ENCODE results near the gene PKIG.

DNA sequence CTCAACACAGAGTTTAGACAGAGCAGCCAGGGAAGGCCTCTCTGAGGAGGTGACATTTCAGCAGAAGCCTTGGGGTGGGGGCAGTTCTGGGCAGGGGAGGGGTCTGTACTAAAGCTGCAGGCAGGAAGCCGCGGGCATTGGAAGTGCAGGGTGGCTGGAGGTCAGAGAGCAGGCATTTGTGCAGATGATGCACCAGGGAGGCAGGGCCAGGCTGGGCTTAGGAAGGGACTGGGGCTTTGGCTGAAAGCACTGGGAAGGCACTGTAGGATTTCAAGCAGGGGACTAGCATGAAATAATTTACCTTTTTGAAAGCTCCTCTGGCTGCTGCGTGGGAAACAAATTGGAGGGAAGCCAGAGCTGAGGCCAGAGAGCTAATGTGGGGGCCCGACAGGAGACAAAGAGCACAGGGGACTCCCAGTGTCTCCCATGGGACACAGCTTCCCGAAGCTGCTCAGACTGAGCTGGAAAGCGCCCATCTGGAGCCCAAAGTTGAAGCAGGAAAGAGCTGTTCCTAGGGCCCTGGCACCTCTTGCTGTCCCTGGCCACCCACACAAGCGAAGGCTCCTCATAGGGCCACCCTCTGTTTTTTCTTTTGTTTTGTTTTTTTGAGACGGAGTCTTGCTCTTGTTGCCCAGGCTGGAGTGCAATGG, 49.8 kb downstream of the PKIG start:
- no peak for TF ChIP-seq SIX5 (IDR thresholded peaks at IDR 0.05; ENCODE audit: borderline replicate concordance in 1 of 2, insufficient read depth in 1 of 2, low read depth in 1 of 2, low read length in 2 of 2)
- TF ChIP-seq SIN3A (IDR thresholded peaks at IDR 0.05; ENCODE audit: borderline replicate concordance in 2 of 2, control insufficient read depth in 1 of 2, low read depth in 2 of 2, low read length in 2 of 2), result no peak
- no peak for TF ChIP-seq ATF7 (IDR thresholded peaks at IDR 0.05)
- no peak for TF ChIP-seq BRCA1 (IDR thresholded peaks at IDR 0.05)
- no peak for TF ChIP-seq BRCA1 (CRISPR knock-in tag; IDR thresholded peaks at IDR 0.05)
- no peak for TF ChIP-seq CTCF (IDR thresholded peaks at IDR 0.05 in 2 of 3, conservative IDR thresholded peaks at IDR 0.05 in 1 of 3; ENCODE audit: insufficient read depth in 2 of 3, low read depth in 1 of 3, low read length in 3 of 3)
- no peak for TF ChIP-seq ZNF384 (IDR thresholded peaks at IDR 0.05; ENCODE audit: low read depth, low read length)
- TF ChIP-seq ELF4 (CRISPR knock-in tag; IDR thresholded peaks at IDR 0.05), result no peak
- TF ChIP-seq, protein P1, sequence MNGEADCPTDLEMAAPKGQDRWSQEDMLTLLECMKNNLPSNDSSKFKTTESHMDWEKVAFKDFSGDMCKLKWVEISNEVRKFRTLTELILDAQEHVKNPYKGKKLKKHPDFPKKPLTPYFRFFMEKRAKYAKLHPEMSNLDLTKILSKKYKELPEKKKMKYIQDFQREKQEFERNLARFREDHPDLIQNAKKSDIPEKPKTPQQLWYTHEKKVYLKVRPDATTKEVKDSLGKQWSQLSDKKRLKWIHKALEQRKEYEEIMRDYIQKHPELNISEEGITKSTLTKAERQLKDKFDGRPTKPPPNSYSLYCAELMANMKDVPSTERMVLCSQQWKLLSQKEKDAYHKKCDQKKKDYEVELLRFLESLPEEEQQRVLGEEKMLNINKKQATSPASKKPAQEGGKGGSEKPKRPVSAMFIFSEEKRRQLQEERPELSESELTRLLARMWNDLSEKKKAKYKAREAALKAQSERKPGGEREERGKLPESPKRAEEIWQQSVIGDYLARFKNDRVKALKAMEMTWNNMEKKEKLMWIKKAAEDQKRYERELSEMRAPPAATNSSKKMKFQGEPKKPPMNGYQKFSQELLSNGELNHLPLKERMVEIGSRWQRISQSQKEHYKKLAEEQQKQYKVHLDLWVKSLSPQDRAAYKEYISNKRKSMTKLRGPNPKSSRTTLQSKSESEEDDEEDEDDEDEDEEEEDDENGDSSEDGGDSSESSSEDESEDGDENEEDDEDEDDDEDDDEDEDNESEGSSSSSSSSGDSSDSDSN (IDR thresholded peaks at IDR 0.05; ENCODE audit: borderline replicate concordance in 1 of 2, low read depth in 2 of 2, low read length in 2 of 2), result no peak

Data from K562 (cell line).